ENCODE measurements around the gene RHBDF1. TPM values are rescaled to one million over a fixed set of nuclear protein-coding genes. Genes with fewer than 3 reads are reported as not detected.

The RHBDF1 gene
- polyA plus RNA-seq, 1 of the 3 experiments (the other 2 are of a cell fraction) = 54.1 TPM

DNA sequence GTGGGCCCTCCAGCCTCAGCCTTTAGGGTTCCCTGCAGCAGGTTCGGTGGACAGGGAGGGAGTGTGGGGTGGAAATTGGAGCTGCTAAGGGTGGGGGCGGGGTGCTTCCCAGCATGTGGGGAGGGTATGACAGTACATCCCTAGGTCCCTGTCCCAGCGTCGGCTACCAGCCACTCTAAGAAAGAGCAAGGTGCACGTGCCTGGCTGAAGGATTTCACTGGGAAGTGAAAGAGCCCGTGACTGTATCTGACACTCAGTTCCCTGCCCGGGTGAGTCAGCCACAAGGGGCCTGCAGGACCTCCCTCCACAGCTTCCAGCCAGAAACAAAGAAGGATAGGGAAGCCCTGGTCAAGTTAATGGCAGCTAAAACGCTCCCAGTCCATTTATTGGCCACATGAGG is 14.7 kb downstream of the RHBDF1 start:
- H3K9ac ChIP-seq = no peak overlapping the region
- ChIA-PET CTCF (interaction anchor here (3.0 to 21.2 kb wide), 2 partner anchors 8 to 37 kb away, joined by 30 to 793 read pairs; no protein-coding TSS in a partner anchor), POLR2A (no interaction called here)
- no peak for DNase-seq
- H3K27me3 ChIP-seq (ENCODE audit: insufficient read depth) = no peaks in the 10 kb centered on the region
- no peaks in the 10 kb centered on the region for H3K9me2 ChIP-seq
- H3K36me3 ChIP-seq (replicated peaks in 1 of 2; ENCODE audit: control insufficient read depth in 1 of 2, insufficient read depth in 2 of 2, low read length in 1 of 2) = peaks cover 8 to 66% of the 10 kb centered on the region in 2 experiments
- H3K4me3 ChIP-seq (ENCODE audit: low read depth in 2 of 2, low read length in 1 of 2) = no peak overlapping the region
- peaks cover 3 to 4% of the 10 kb centered on the region in 2 experiments; a peak in 1 of 4 replicates for H3K4me1 ChIP-seq (ENCODE audit: control insufficient read depth in 1 of 2, insufficient read depth in 2 of 2, low read depth in 1 of 2, low read length in 1 of 2)
- TF ChIP-seq TEAD4 (IDR thresholded peaks at IDR 0.05; ENCODE audit: borderline replicate concordance, insufficient read depth) = no peak
- no peak for TF ChIP-seq EZH2phosphoT487 (IDR thresholded peaks at IDR 0.05; ENCODE audit: borderline replicate concordance, low read depth)
- no peak for TF ChIP-seq CTCF (IDR thresholded peaks at IDR 0.05)
- no peak for TF ChIP-seq RAD21 (IDR thresholded peaks at IDR 0.05; ENCODE audit: low read length)
- TF ChIP-seq, protein P1, sequence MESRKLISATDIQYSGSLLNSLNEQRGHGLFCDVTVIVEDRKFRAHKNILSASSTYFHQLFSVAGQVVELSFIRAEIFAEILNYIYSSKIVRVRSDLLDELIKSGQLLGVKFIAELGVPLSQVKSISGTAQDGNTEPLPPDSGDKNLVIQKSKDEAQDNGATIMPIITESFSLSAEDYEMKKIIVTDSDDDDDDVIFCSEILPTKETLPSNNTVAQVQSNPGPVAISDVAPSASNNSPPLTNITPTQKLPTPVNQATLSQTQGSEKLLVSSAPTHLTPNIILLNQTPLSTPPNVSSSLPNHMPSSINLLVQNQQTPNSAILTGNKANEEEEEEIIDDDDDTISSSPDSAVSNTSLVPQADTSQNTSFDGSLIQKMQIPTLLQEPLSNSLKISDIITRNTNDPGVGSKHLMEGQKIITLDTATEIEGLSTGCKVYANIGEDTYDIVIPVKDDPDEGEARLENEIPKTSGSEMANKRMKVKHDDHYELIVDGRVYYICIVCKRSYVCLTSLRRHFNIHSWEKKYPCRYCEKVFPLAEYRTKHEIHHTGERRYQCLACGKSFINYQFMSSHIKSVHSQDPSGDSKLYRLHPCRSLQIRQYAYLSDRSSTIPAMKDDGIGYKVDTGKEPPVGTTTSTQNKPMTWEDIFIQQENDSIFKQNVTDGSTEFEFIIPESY (IDR thresholded peaks at IDR 0.05; ENCODE audit: borderline replicate concordance, low read depth) = no peak
- TF ChIP-seq TCF12 (IDR thresholded peaks at IDR 0.05) = no peak
- no peak for TF ChIP-seq GABPA (IDR thresholded peaks at IDR 0.05; ENCODE audit: low read depth)
- no peak for TF ChIP-seq JUND (IDR thresholded peaks at IDR 0.05)
- TF ChIP-seq GATA2 (CRISPR knock-in tag; IDR thresholded peaks at IDR 0.05) = no peak
- TF ChIP-seq, protein P2, sequence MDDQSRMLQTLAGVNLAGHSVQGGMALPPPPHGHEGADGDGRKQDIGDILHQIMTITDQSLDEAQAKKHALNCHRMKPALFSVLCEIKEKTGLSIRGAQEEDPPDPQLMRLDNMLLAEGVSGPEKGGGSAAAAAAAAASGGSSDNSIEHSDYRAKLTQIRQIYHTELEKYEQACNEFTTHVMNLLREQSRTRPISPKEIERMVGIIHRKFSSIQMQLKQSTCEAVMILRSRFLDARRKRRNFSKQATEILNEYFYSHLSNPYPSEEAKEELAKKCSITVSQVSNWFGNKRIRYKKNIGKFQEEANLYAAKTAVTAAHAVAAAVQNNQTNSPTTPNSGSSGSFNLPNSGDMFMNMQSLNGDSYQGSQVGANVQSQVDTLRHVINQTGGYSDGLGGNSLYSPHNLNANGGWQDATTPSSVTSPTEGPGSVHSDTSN (IDR thresholded peaks at IDR 0.05) = no peak
- no peak for TF ChIP-seq NFIC (IDR thresholded peaks at IDR 0.05; ENCODE audit: borderline replicate concordance)
- no peak for TF ChIP-seq RCOR1 (IDR thresholded peaks at IDR 0.05; ENCODE audit: low read length)
- no peak for TF ChIP-seq IRF3 (IDR thresholded peaks at IDR 0.05; ENCODE audit: low read depth, low read length)
- no peak for TF ChIP-seq REST (IDR thresholded peaks at IDR 0.05; ENCODE audit: low read depth, low read length)
- TF ChIP-seq FOSL2 (IDR thresholded peaks at IDR 0.05; ENCODE audit: borderline replicate concordance, low read depth) = no peak
- no peak for TF ChIP-seq MEF2A (IDR thresholded peaks at IDR 0.05; ENCODE audit: borderline replicate concordance, low read depth)
- TF ChIP-seq RFX5 (IDR thresholded peaks at IDR 0.05; ENCODE audit: low read length) = no peak
- no peak for TF ChIP-seq USF2 (IDR thresholded peaks at IDR 0.05; ENCODE audit: borderline replicate concordance, low read depth, low read length)
- no peak for TF ChIP-seq TAF1 (IDR thresholded peaks at IDR 0.05; ENCODE audit: borderline replicate concordance, low read depth, low read length)
- H3F3A ChIP-seq (replicated peaks; ENCODE audit: insufficient read depth) = peaks cover 8% of the 10 kb centered on the region
- peaks cover 13% of the 10 kb centered on the region; the same call in 1 of the 2 replicates for H3K79me2 ChIP-seq (ENCODE audit: insufficient read depth)
- H3K27ac ChIP-seq (ENCODE audit: low read depth in 2 of 2, low read length in 1 of 2) = no peak overlapping the region
- 88% methylated on average over 8 of the region's 8 CpGs for WGBS (ENCODE audit: low lambda C conversion rate)
- H3K9me3 ChIP-seq = no peaks in the 10 kb centered on the region
- no peaks in the 10 kb centered on the region for H4K20me1 ChIP-seq (ENCODE audit: insufficient read depth)
- H2AFZ ChIP-seq (ENCODE audit: low read depth) = no peak overlapping the region
- no peak overlapping the region for H3K4me2 ChIP-seq

Measured in SK-N-SH (cell line).